Measurements from ENCODE around the gene CD8B. TPM values are rescaled to one million over a fixed set of nuclear protein-coding genes. Genes with fewer than 3 reads are reported as not detected.

CD8B gene
- total and polyA plus RNA-seq, 2 of the 8 experiments (the other 6 are each of a cell fraction or from before 2014, with no cell fraction given), result 0.35 to 0.63 TPM

- TF ChIP-seq RXRA (IDR thresholded peaks at IDR 0.05; ENCODE audit: insufficient read depth, low read depth, low read length), result no peak
- TF ChIP-seq YY1 (IDR thresholded peaks at IDR 0.05; ENCODE audit: low read depth, low read length), result no peak
- TF ChIP-seq ZNF274 (IDR thresholded peaks at IDR 0.05; ENCODE audit: borderline replicate concordance, extremely low read depth, low read length), result no peak
- no peak for TF ChIP-seq SRF (IDR thresholded peaks at IDR 0.05; ENCODE audit: low read depth, low read length)
These were observed 55.4 kb downstream of the CD8B start (continued) for GRCh38 chr2:86806059-86806857.

All from H1 (cell line).